Measurements from ENCODE around the gene AP2B1. TPM values are rescaled to one million over a fixed set of nuclear protein-coding genes. Genes with fewer than 3 reads are reported as not detected.

AP2B1 gene
- polyA plus RNA-seq, 1 of the 3 experiments (the other 2 are of a cell fraction): 97.8 TPM

- no peak for TF ChIP-seq TEAD4 (IDR thresholded peaks at IDR 0.05; ENCODE audit: borderline replicate concordance, insufficient read depth)
- TF ChIP-seq SMC3 (IDR thresholded peaks at IDR 0.05; ENCODE audit: low read depth, low read length): peak; percentile 77
- TF ChIP-seq RAD21 (IDR thresholded peaks at IDR 0.05; ENCODE audit: low read length): peak; percentile 75
- no peak for TF ChIP-seq USF1 (IDR thresholded peaks at IDR 0.05; ENCODE audit: borderline replicate concordance, low read depth)
- no peak for TF ChIP-seq TCF12 (IDR thresholded peaks at IDR 0.05)
- no peak for TF ChIP-seq RFX5 (IDR thresholded peaks at IDR 0.05; ENCODE audit: low read length)
- TF ChIP-seq EP300 (IDR thresholded peaks at IDR 0.05; ENCODE audit: borderline replicate concordance in 1 of 2, low read depth in 1 of 2, low read length in 1 of 2): no peak
These were observed 25.9 kb downstream of the AP2B1 start (continued) for GRCh38 chr17:35612924-35613521.

- peaks cover 18% of the 10 kb centered on the region for H4K20me1 ChIP-seq (ENCODE audit: insufficient read depth)
- POLR2A ChIA-PET: no interaction called here
- TF ChIP-seq ELF1 (IDR thresholded peaks at IDR 0.05): no peak
- TF ChIP-seq, protein P1, sequence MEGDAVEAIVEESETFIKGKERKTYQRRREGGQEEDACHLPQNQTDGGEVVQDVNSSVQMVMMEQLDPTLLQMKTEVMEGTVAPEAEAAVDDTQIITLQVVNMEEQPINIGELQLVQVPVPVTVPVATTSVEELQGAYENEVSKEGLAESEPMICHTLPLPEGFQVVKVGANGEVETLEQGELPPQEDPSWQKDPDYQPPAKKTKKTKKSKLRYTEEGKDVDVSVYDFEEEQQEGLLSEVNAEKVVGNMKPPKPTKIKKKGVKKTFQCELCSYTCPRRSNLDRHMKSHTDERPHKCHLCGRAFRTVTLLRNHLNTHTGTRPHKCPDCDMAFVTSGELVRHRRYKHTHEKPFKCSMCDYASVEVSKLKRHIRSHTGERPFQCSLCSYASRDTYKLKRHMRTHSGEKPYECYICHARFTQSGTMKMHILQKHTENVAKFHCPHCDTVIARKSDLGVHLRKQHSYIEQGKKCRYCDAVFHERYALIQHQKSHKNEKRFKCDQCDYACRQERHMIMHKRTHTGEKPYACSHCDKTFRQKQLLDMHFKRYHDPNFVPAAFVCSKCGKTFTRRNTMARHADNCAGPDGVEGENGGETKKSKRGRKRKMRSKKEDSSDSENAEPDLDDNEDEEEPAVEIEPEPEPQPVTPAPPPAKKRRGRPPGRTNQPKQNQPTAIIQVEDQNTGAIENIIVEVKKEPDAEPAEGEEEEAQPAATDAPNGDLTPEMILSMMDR (IDR thresholded peaks at IDR 0.05): no peak
- TF ChIP-seq SMC3 (IDR thresholded peaks at IDR 0.05; ENCODE audit: low read depth, low read length): no peak
- no peak for TF ChIP-seq USF1 (IDR thresholded peaks at IDR 0.05; ENCODE audit: borderline replicate concordance, low read depth)
- no peak for TF ChIP-seq YY1 (IDR thresholded peaks at IDR 0.05; ENCODE audit: low read depth)
- no peak for TF ChIP-seq RCOR1 (IDR thresholded peaks at IDR 0.05; ENCODE audit: low read length)
- TF ChIP-seq FOXM1 (IDR thresholded peaks at IDR 0.05; ENCODE audit: low read depth): no peak
- TF ChIP-seq GATA2 (CRISPR knock-in tag; IDR thresholded peaks at IDR 0.05): no peak
- TF ChIP-seq RXRA (IDR thresholded peaks at IDR 0.05; ENCODE audit: borderline replicate concordance, low read depth): no peak
- no peak for TF ChIP-seq FOSL2 (IDR thresholded peaks at IDR 0.05; ENCODE audit: borderline replicate concordance, low read depth)
- TF ChIP-seq TAF1 (IDR thresholded peaks at IDR 0.05; ENCODE audit: borderline replicate concordance, low read depth, low read length): no peak
- no peak for TF ChIP-seq POLR2AphosphoS5 (IDR thresholded peaks at IDR 0.05; ENCODE audit: low read depth, low read length)
- no peak for TF ChIP-seq MAX (IDR thresholded peaks at IDR 0.05; ENCODE audit: low read depth)
- no peak for TF ChIP-seq JUND (IDR thresholded peaks at IDR 0.05)
- TF ChIP-seq SIN3A (IDR thresholded peaks at IDR 0.05; ENCODE audit: borderline replicate concordance, low read depth, low read length): no peak
- TF ChIP-seq RAD21 (IDR thresholded peaks at IDR 0.05; ENCODE audit: low read length): no peak
- TF ChIP-seq NFIC (IDR thresholded peaks at IDR 0.05; ENCODE audit: borderline replicate concordance): no peak
- TF ChIP-seq TEAD4 (IDR thresholded peaks at IDR 0.05; ENCODE audit: borderline replicate concordance, insufficient read depth): no peak
- no peak for TF ChIP-seq PBX3 (IDR thresholded peaks at IDR 0.05)
- TF ChIP-seq MEF2A (IDR thresholded peaks at IDR 0.05; ENCODE audit: borderline replicate concordance, low read depth): no peak
These were observed 27.7 kb downstream of the AP2B1 start for GRCh38 chr17:35614810-35615209.

More at GRCh38 chr17:35614810-35615209, 27.7 kb downstream of the AP2B1 start:
- DNase-seq: no peak
- H3K36me3 ChIP-seq (replicated peaks in 1 of 2; ENCODE audit: control insufficient read depth in 1 of 2, insufficient read depth in 2 of 2, low read length in 1 of 2): peaks cover 49 to 54% of the 10 kb centered on the region in 2 experiments
- no peak overlapping the region for H3K9ac ChIP-seq
- no peak overlapping the region for H2AFZ ChIP-seq (ENCODE audit: low read depth)
- peaks cover 47% of the 10 kb centered on the region; the same call in 1 of the 2 replicates for H3K79me2 ChIP-seq (ENCODE audit: insufficient read depth)
- no peak overlapping the region for H3K27ac ChIP-seq (ENCODE audit: low read depth in 2 of 2, low read length in 1 of 2)
- WGBS (ENCODE audit: low lambda C conversion rate): 96% methylated on average over 3 of the region's 3 CpGs
- peaks cover 17% of the 10 kb centered on the region for H3F3A ChIP-seq (replicated peaks; ENCODE audit: insufficient read depth)
- H3K27me3 ChIP-seq (ENCODE audit: insufficient read depth): no peaks in the 10 kb centered on the region
- H3K4me3 ChIP-seq (ENCODE audit: low read depth in 2 of 2, low read length in 1 of 2): no peak overlapping the region
- no peaks in the 10 kb centered on the region for H3K9me3 ChIP-seq
- no peak overlapping the region for H3K4me2 ChIP-seq
- H3K9me2 ChIP-seq: no peaks in the 10 kb centered on the region
- no peaks in the 10 kb centered on the region for H3K4me1 ChIP-seq (ENCODE audit: control insufficient read depth in 1 of 2, insufficient read depth in 2 of 2, low read depth in 1 of 2, low read length in 1 of 2)
- CTCF ChIA-PET: interaction anchor here (0.7 to 5.6 kb wide), 7 partner anchors 11 to 194 kb away, joined by 3 to 275 read pairs (median 20); partner anchors contain the start of gene TAF15
